Endodermal cell (in vitro differentiated cells): ENCODE data around the gene PRKCA. TPM values are rescaled to one million over a fixed set of nuclear protein-coding genes. Genes with fewer than 3 reads are reported as not detected.
A peak's percentile ranks its signal among the peaks of the same experiment; 100 is the strongest.

Experiments used
- DNase-seq: peaks from one replicate; pipeline ENCODE4 v3.0.0-alpha.2; 2017
- H3K27ac ChIP-seq: 2 replicates; pipeline ENCODE4 v1.5.1; 2013; ENCODE audit warnings: mild to moderate bottlenecking, low read depth, low read length, moderate library complexity
- H3K27me3 ChIP-seq: 2 replicates; pipeline ENCODE4 v1.6.1; 2013; ENCODE audit warnings: mild to moderate bottlenecking, low read length, moderate library complexity; ENCODE audit not compliant: insufficient read depth, control insufficient read depth, poor library complexity, severe bottlenecking
- H3K36me3 ChIP-seq: 2 replicates; pipeline ENCODE4 v1.7.0; 2013; ENCODE audit warnings: mild to moderate bottlenecking, low read length, moderate library complexity; ENCODE audit not compliant: control insufficient read depth, insufficient read depth
- H3K4me1 ChIP-seq: one replicate; pipeline ENCODE4 v1.7.0; 2013; ENCODE audit warnings: low read length; ENCODE audit not compliant: control insufficient read depth, insufficient read depth
- H3K4me3 ChIP-seq: 2 replicates; pipeline ENCODE4 v1.5.1; 2013; ENCODE audit warnings: mild to moderate bottlenecking, low read length, moderate library complexity
- H3K9ac ChIP-seq: 2 replicates; pipeline ENCODE4 v1.6.1; 2013; ENCODE audit warnings: mild to moderate bottlenecking, low read length, moderate library complexity; ENCODE audit not compliant: poor library complexity, severe bottlenecking; ENCODE audit errors: extremely low read depth
- H3K9me3 ChIP-seq: 2 replicates; pipeline ENCODE4 v1.6.1; 2013; ENCODE audit warnings: mild to moderate bottlenecking, low read length, moderate library complexity; ENCODE audit not compliant: control insufficient read depth
- H3K27ac Mint-ChIP-seq: 2 replicates; pipeline ENCODE4 v1.8.0; 2020; ENCODE audit warnings: mixed read lengths
- H3K27me3 Mint-ChIP-seq: 2 replicates; pipeline ENCODE4 v1.8.0; 2021; ENCODE audit warnings: mild to moderate bottlenecking, mixed read lengths; ENCODE audit not compliant: insufficient read depth
- H3K36me3 Mint-ChIP-seq: 2 replicates; pipeline ENCODE4 v1.8.0; 2020; ENCODE audit warnings: low read depth, mixed read lengths
- H3K4me1 Mint-ChIP-seq: 2 replicates; pipeline ENCODE4 v1.8.0; 2020; ENCODE audit warnings: mixed read lengths
- H3K4me3 Mint-ChIP-seq: 2 replicates; pipeline ENCODE4 v1.8.0; 2020; ENCODE audit warnings: mild to moderate bottlenecking, moderate library complexity, mixed read lengths
- H3K9me3 Mint-ChIP-seq: 2 replicates; pipeline ENCODE4 v1.8.0; 2020; ENCODE audit warnings: mild to moderate bottlenecking, mixed read lengths
- CTCF ChIP-seq: fragments of 200-600 bp; sonication (generic); conservative IDR thresholded peaks from 2 replicates; pipeline ENCODE4 v1.5.0; 2021; ENCODE audit warnings: antibody characterized with exemption, mild to moderate bottlenecking
- WGBS, 2 experiments: methylation state at CpG; one replicate each; pipeline versions ENCODE4 v1.1.5 to v1.1.7; 2013; ENCODE audit warnings: missing lambda C conversion rate in 2 of 2, mixed read lengths in 1 of 2; ENCODE audit not compliant: insufficient coverage in 1 of 2, insufficient read length in 1 of 2; 5-methylcytosine and 5-hydroxymethylcytosine counted together
- total RNA-seq, 2 donors: library from RNA; stranded (reverse); fragmentation: NEBNext Ultra II Directional in 1 of 2; extraction: Animal tissue kit (Norgen Biotek cat#: 25700) in 1 of 2; gene quantifications; 2 replicates in 1 of 2; 3 replicates in 1 of 2; pipeline ENCODE4 v1.2.1, GENCODE V29; 2021

Gene PRKCA
- total RNA-seq, 2 donors from 2014 or later = 8.7 to 14.6 TPM

- Histone ChIP-seq H3K36me3 (no peaks in the 10 kb centered on the region), H3K27ac (no peak overlapping the region), H3K4me1 (no peaks in the 10 kb centered on the region), H3K9me3 (no peaks in the 10 kb centered on the region), H3K27me3 (no peaks in the 10 kb centered on the region), H3K4me3 (no peak overlapping the region), H3K9ac (no peak overlapping the region)
- Mint-ChIP-seq H3K27me3 (no peaks in the 10 kb centered on the region), H3K9me3 (no peaks in the 10 kb centered on the region), H3K4me3 (no peak overlapping the region), H3K36me3 (no peaks in the 10 kb centered on the region), H3K27ac (no peak overlapping the region), H3K4me1 (peaks cover 5% of the 10 kb centered on the region)
- DNase-seq = no peak
- TF ChIP-seq CTCF = no peak
- 90 to 93% methylated on average over 4 to 6 of the region's 6 CpGs for WGBS, 2 experiments
Observed at GRCh38 chr17:66576473-66576872, 274.1 kb downstream of the PRKCA start.

- no peak overlapping the region for H3K27ac Mint-ChIP-seq
- no peak overlapping the region for H3K27ac ChIP-seq
- 93 to 98% methylated on average over 5 to 8 of the region's 8 CpGs for WGBS, 2 experiments
- TF ChIP-seq CTCF = no peak
- peaks cover 5% of the 10 kb centered on the region for H3K4me1 Mint-ChIP-seq
- H3K9me3 Mint-ChIP-seq = no peaks in the 10 kb centered on the region
- no peak for DNase-seq
- H3K27me3 ChIP-seq = no peaks in the 10 kb centered on the region
- no peak overlapping the region for H3K9ac ChIP-seq
- H3K36me3 ChIP-seq = no peaks in the 10 kb centered on the region
- H3K27me3 Mint-ChIP-seq = no peaks in the 10 kb centered on the region
- no peaks in the 10 kb centered on the region for H3K36me3 Mint-ChIP-seq
- H3K9me3 ChIP-seq = peaks cover 3% of the 10 kb centered on the region
- no peak overlapping the region for H3K4me3 ChIP-seq
- no peaks in the 10 kb centered on the region for H3K4me1 ChIP-seq
- H3K4me3 Mint-ChIP-seq = no peak overlapping the region
Observed at GRCh38 chr17:66577041-66577440, 274.6 kb downstream of the PRKCA start.

- Histone ChIP-seq H3K9me3 (peaks cover 11% of the 10 kb centered on the region), H3K27me3 (no peaks in the 10 kb centered on the region), H3K9ac (no peak overlapping the region), H3K4me1 (no peaks in the 10 kb centered on the region), H3K27ac (no peak overlapping the region), H3K36me3 (no peaks in the 10 kb centered on the region), H3K4me3 (no peak overlapping the region)
- Mint-ChIP-seq H3K4me3 (no peak overlapping the region), H3K9me3 (peaks cover 3% of the 10 kb centered on the region), H3K27ac (no peak overlapping the region), H3K4me1 (peaks cover 14% of the 10 kb centered on the region), H3K27me3 (no peaks in the 10 kb centered on the region), H3K36me3 (no peaks in the 10 kb centered on the region)
- TF ChIP-seq CTCF = no peak
- 92 to 93% methylated on average over 21 to 22 of the region's 22 CpGs for WGBS, 2 experiments
- peak; percentile 66 for DNase-seq
Observed at GRCh38 chr17:66578781-66579489, 276.5 kb downstream of the PRKCA start.
